Measurements from ENCODE around the gene RNF223.

- TF ChIP-seq POLR2A (IDR thresholded peaks at IDR 0.05; ENCODE audit: low read depth, low read length): no peak
- no peak for TF ChIP-seq TAF1 (IDR thresholded peaks at IDR 0.05; ENCODE audit: low read depth, low read length)
- no peak for TF ChIP-seq POLR2AphosphoS5 (IDR thresholded peaks at IDR 0.05; ENCODE audit: low read depth, low read length)
- no peak for TF ChIP-seq PAX5 (IDR thresholded peaks at IDR 0.05; ENCODE audit: insufficient read depth, low read length, severe bottlenecking)
- no peak for TF ChIP-seq SPI1 (IDR thresholded peaks at IDR 0.05; ENCODE audit: low read depth, low read length)
- no peak for TF ChIP-seq POU2F2 (IDR thresholded peaks at IDR 0.05; ENCODE audit: low read depth, low read length)
Observed at GRCh38 chr1:1115136-1115785, 41.2 kb upstream of the RNF223 start.

All from GM12891 (cell line).